Endothelial cell of umbilical vein (primary cell): Measurements from ENCODE around the gene LRRC27. TPM values are rescaled to one million over a fixed set of nuclear protein-coding genes. Genes with fewer than 3 reads are reported as not detected.

Experiments used
- BruUV-seq: library from RNA; stranded (reverse); fragments of 400-500 nt; replicated peaks from 2 replicates; lab custom pipeline; 2021; lab: Mats Ljungman, UMichigan
- CTCF ChIA-PET: fragments of 300-600, 350-600 bp; sonication (Branson Sonifier 250); formaldehyde crosslinking; loops from one replicate; lab custom pipeline; 2021; ENCODE audit warnings: antibody characterized with exemption, inconsistent platforms; lab: Charles Lee
- POLR2A ChIA-PET: fragments of 300-600, 350-600 bp; sonication (Branson Sonifier 250); formaldehyde crosslinking; loops from one replicate; lab custom pipeline; 2021; ENCODE audit warnings: antibody characterized with exemption, inconsistent platforms; lab: Charles Lee
- DNase-seq: peaks from one replicate; pipeline ENCODE4 v3.0.0-alpha.2; 2011; ENCODE audit warnings: low read depth, low spot score
- FAIRE-seq: peaks from 2 replicates; lab custom pipeline; 2011; peaks lifted over from hg19 to GRCh38; lab: Jason Lieb, UNC
- H2AFZ ChIP-seq: 2 replicates; pipeline ENCODE4 v1.6.0; 2012; ENCODE audit warnings: low read depth, low read length, control low read depth, inconsistent platforms
- H3K27ac ChIP-seq: 2 replicates; pipeline ENCODE4 v1.5.1; 2011; ENCODE audit warnings: low read depth, mild to moderate bottlenecking, control low read depth, low read length, moderate library complexity; ENCODE audit not compliant: insufficient read depth
- H3K27me3 ChIP-seq, 2 experiments: 2 replicates each; pipeline versions ENCODE4 v1.6.0 to v1.6.1; 2011; ENCODE audit warnings: low read length in 2 of 2, mixed read lengths in 1 of 2; ENCODE audit not compliant: control insufficient read depth in 2 of 2, insufficient read depth in 2 of 2
- H3K36me3 ChIP-seq, 2 experiments: 2 replicates in 1 of 2; 3 replicates in 1 of 2; pipeline ENCODE4 v1.5.1; 2011; ENCODE audit warnings: low read length in 2 of 2, mild to moderate bottlenecking in 1 of 2, moderate library complexity in 1 of 2; ENCODE audit not compliant: control insufficient read depth in 2 of 2, insufficient read depth in 2 of 2; ENCODE audit errors: extremely low read depth in 1 of 2
- H3K4me1 ChIP-seq: 3 replicates; pipeline ENCODE4 v1.5.1; 2011; ENCODE audit warnings: mild to moderate bottlenecking, low read length; ENCODE audit not compliant: control insufficient read depth, insufficient read depth; ENCODE audit errors: extremely low read depth
- H3K4me2 ChIP-seq: 2 replicates; pipeline ENCODE4 v1.6.1; 2011; ENCODE audit warnings: low read length, control low read depth, mixed read lengths; ENCODE audit not compliant: insufficient read depth
- H3K4me3 ChIP-seq, 3 experiments: fragments of 200-600 bp in 1 of 3; sonication (generic), shearing (Covaris generic) in 1 of 3; replicated peaks in 1 of 3; 2 replicates each; pipeline ENCODE4 v1.5.1; 2011 to 2016; ENCODE audit warnings: control low read depth in 3 of 3, low read length in 3 of 3, mild to moderate bottlenecking in 2 of 3, inconsistent platforms in 1 of 3, low read depth in 1 of 3, moderate library complexity in 1 of 3; ENCODE audit not compliant: insufficient read depth in 1 of 3
- H3K79me2 ChIP-seq: 2 replicates; pipeline ENCODE4 v1.6.0; 2012; ENCODE audit warnings: low read length, inconsistent platforms; ENCODE audit not compliant: control insufficient read depth, insufficient read depth
- H3K9ac ChIP-seq: replicated peaks from 2 replicates; pipeline ENCODE3; 2011; ENCODE audit warnings: low read length, control low read depth; ENCODE audit not compliant: insufficient read depth; ENCODE audit errors: extremely low read depth
- H3K9me1 ChIP-seq: replicated peaks from 3 replicates; pipeline ENCODE4 v1.6.0; 2011; ENCODE audit warnings: mild to moderate bottlenecking, low read length; ENCODE audit not compliant: control insufficient read depth, insufficient read depth; ENCODE audit errors: extremely low read depth
- H3K9me3 ChIP-seq: replicated peaks from 2 replicates; pipeline ENCODE4 v1.5.1; 2012; ENCODE audit warnings: low read length, inconsistent platforms; ENCODE audit not compliant: control insufficient read depth, insufficient read depth
- H4K20me1 ChIP-seq: replicated peaks from 2 replicates; pipeline ENCODE3; 2011; ENCODE audit warnings: mild to moderate bottlenecking, low read length; ENCODE audit not compliant: control insufficient read depth, insufficient read depth; ENCODE audit errors: extremely low read depth
- EZH2 ChIP-seq: IDR thresholded peaks from 2 replicates; pipeline ENCODE4 v1.6.1; 2012; ENCODE audit warnings: borderline replicate concordance, low read depth, mild to moderate bottlenecking, moderate library complexity, low read length, inconsistent platforms; ENCODE audit not compliant: severe bottlenecking
- JUN ChIP-seq: IDR thresholded peaks from 2 replicates; pipeline ENCODE4 v1.6.1; 2011; ENCODE audit warnings: borderline replicate concordance, low read depth; ENCODE audit not compliant: insufficient read length, insufficient read depth
- POLR2A ChIP-seq: IDR thresholded peaks from 2 replicates; pipeline ENCODE4 v1.6.1; 2012; ENCODE audit warnings: low read depth, mild to moderate bottlenecking, control low read depth, low read length
- dilution Hi-C: fragments of 300-500 bp; cut with MboI; formaldehyde crosslinking; loops from one replicate; pipeline ENCODE4 v1.15.0; 2019; ENCODE audit warnings: low sequenced_read_pairs; ENCODE audit not compliant: extremely low pct_ligation_motif_present
- intact Hi-C: fragments of 100-400 bp; cut with micrococcal nuclease; formaldehyde crosslinking; loops from one replicate; pipeline ENCODE4 v1.10.0; 2022
- polyA plus RNA-seq, 4 experiments: library from polyadenylated mRNA; depleted of rRNA in 3 of 4; stranded (reverse) in 3 of 4; unstranded in 1 of 4; fragments of >200 nt; gene quantifications; 2 replicates each; pipeline versions ENCODE4 v1.2.1 to v1.2.3, GENCODE V29; 2011 to 2012; ENCODE audit warnings: missing spikeins in 1 of 4
- total RNA-seq: library from RNA; stranded (reverse); gene quantifications from 2 replicates; pipeline ENCODE4 v1.2.3, GENCODE V29; 2021
- TF ChIP-seq, protein P1 (sequence below): IDR thresholded peaks from 2 replicates; pipeline ENCODE4 v1.6.1; 2011; ENCODE audit not compliant: insufficient read depth, insufficient read length
- TF ChIP-seq, protein P2 (sequence below), 2 donors: IDR thresholded peaks; 1 replicate in 1 of 2; 2 replicates in 1 of 2; pipeline ENCODE4 v1.5.1; 2011; ENCODE audit warnings: low read length in 2 of 2, mild to moderate bottlenecking in 2 of 2, moderate library complexity in 2 of 2, control low read depth in 1 of 2, inconsistent platforms in 1 of 2, low read depth in 1 of 2; ENCODE audit not compliant: insufficient read depth in 1 of 2; ENCODE audit errors: extremely low read depth in 1 of 2

LRRC27 gene
- total and polyA plus RNA-seq, 2 donors (not counting 3 experiments of a cell fraction or from before 2014, with no cell fraction given) = 8.3 to 13.6 TPM

DNA sequence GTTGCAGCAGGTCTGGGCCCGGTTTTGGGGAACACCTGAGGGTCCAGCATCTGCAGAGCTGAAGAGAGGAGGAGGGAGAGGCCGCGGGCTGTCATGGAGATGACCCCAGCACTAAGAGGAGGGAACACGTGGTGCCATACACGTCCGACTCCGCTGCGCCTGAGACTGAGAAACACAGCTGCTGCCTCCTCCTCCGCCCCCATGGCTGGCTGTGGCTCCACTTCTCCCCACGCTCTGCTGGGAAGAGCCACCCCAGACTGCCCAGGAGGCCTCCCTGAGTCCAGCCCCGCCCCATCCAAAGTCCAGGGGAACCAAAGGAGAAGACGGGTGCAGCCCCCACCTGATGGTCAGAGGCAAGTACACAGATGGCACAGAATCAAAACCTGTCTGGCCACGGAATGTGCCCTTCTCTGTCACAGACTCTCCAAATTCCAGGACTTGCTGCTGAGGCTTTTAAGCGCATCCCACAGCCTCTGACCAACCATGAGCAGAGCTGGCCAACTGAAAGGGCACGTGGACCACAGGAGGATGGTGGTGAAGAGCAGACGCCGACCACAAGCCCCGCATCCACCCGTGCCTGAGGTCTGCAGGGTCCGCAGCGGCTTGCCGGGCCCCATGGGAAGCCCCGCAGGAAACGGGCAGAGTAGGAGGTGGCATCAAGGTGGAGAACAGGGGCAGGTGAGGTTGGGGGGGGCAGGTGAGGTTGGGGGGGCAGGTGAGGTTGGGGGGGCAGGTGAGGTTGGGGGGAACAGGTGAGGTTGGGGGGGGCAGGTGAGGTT is 48.2 kb upstream of the LRRC27 start:
- H2AFZ ChIP-seq = no peak overlapping the region
- dilution Hi-C loops = no loop called here

More for the DNA sequence above, 48.2 kb upstream of the LRRC27 start:
- ChIA-PET POLR2A (no interaction called here), CTCF (no interaction called here)
- Histone ChIP-seq H4K20me1 (no peaks in the 10 kb centered on the region), H3K4me2 (no peak overlapping the region), H3K4me3 (no peak overlapping the region), H3K4me1 (no peaks in the 10 kb centered on the region), H3K27me3 (peaks cover 0 to 4% of the 10 kb centered on the region in 2 experiments), H3K36me3 (no peaks in the 10 kb centered on the region), H3K27ac (no peak overlapping the region), H3K79me2 (no peaks in the 10 kb centered on the region), H3K9me1 (no peaks in the 10 kb centered on the region), H3K9me3 (no peaks in the 10 kb centered on the region), H3K9ac (no peak overlapping the region)
- BruUV-seq = no TSS peak
- TF ChIP-seq JUN (no peak), POLR2A (no peak), EZH2 (no peak)
- TF ChIP-seq, protein P1, sequence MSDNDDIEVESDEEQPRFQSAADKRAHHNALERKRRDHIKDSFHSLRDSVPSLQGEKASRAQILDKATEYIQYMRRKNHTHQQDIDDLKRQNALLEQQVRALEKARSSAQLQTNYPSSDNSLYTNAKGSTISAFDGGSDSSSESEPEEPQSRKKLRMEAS = no peak
- TF ChIP-seq, protein P2, sequence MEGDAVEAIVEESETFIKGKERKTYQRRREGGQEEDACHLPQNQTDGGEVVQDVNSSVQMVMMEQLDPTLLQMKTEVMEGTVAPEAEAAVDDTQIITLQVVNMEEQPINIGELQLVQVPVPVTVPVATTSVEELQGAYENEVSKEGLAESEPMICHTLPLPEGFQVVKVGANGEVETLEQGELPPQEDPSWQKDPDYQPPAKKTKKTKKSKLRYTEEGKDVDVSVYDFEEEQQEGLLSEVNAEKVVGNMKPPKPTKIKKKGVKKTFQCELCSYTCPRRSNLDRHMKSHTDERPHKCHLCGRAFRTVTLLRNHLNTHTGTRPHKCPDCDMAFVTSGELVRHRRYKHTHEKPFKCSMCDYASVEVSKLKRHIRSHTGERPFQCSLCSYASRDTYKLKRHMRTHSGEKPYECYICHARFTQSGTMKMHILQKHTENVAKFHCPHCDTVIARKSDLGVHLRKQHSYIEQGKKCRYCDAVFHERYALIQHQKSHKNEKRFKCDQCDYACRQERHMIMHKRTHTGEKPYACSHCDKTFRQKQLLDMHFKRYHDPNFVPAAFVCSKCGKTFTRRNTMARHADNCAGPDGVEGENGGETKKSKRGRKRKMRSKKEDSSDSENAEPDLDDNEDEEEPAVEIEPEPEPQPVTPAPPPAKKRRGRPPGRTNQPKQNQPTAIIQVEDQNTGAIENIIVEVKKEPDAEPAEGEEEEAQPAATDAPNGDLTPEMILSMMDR (IDR thresholded peaks at IDR 0.05; ENCODE audit: extremely low read depth in 1 of 2, insufficient read depth in 1 of 2, low read depth in 1 of 2, low read length in 2 of 2) = no peak
- FAIRE-seq (no peak), DNase-seq (no peak)
- intact Hi-C loops = no loop called here
